ENCODE measurements around the gene CSAD.

The CSAD gene

GRCh38 chr12:53147653-53148052 is 33.1 kb downstream of the CSAD start:
- no peak overlapping the region for H3K4me2 ChIP-seq (ENCODE audit: low read depth, low read length, poor library complexity, severe bottlenecking)
- H3K27ac ChIP-seq (ENCODE audit: low read depth, low read length): no peak overlapping the region
- H3K9ac ChIP-seq (ENCODE audit: low read length): no peak overlapping the region
- H3K27me3 ChIP-seq (ENCODE audit: low read length): no peaks in the 10 kb centered on the region
- H3K9me2 ChIP-seq (replicated peaks; ENCODE audit: insufficient read depth, low read length): no peaks in the 10 kb centered on the region
- no peaks in the 10 kb centered on the region for H3K36me3 ChIP-seq (ENCODE audit: low read length)
- no peak overlapping the region for H3K4me3 ChIP-seq (ENCODE audit: insufficient read depth, low read length, poor library complexity, severe bottlenecking)
- H4K20me1 ChIP-seq (ENCODE audit: low read depth, low read length): no peaks in the 10 kb centered on the region
- H3K9me3 ChIP-seq (ENCODE audit: insufficient read depth, low read length): no peaks in the 10 kb centered on the region
- H3K79me2 ChIP-seq (ENCODE audit: insufficient read depth, low read length): no peaks in the 10 kb centered on the region
- no peak for TF ChIP-seq EZH2phosphoT487 (conservative IDR thresholded peaks at IDR 0.05; ENCODE audit: low read length)
- H2AFZ ChIP-seq (ENCODE audit: low read depth, low read length, severe bottlenecking): no peak overlapping the region
- H3F3A ChIP-seq (ENCODE audit: insufficient read depth): peaks cover 4% of the 10 kb centered on the region; the same call in 1 of the 2 replicates

- no peak for TF ChIP-seq CTCF (IDR thresholded peaks at IDR 0.05; ENCODE audit: insufficient read depth, low read length, poor library complexity, severe bottlenecking)
- TF ChIP-seq EZH2phosphoT487 (conservative IDR thresholded peaks at IDR 0.05; ENCODE audit: low read length): no peak
- Histone ChIP-seq H3K4me2 (ENCODE audit: low read depth, low read length, poor library complexity, severe bottlenecking) (no peak overlapping the region), H3K9ac (ENCODE audit: low read length) (no peak overlapping the region), H3K9me2 (replicated peaks; ENCODE audit: insufficient read depth, low read length) (no peaks in the 10 kb centered on the region), H3K27me3 (ENCODE audit: low read length) (no peaks in the 10 kb centered on the region), H3K4me3 (ENCODE audit: insufficient read depth, low read length, poor library complexity, severe bottlenecking) (no peak overlapping the region), H3K9me3 (ENCODE audit: insufficient read depth, low read length) (no peaks in the 10 kb centered on the region), H4K20me1 (ENCODE audit: low read depth, low read length) (no peaks in the 10 kb centered on the region), H3K27ac (ENCODE audit: low read depth, low read length) (no peak overlapping the region), H3K79me2 (ENCODE audit: insufficient read depth, low read length) (no peaks in the 10 kb centered on the region), H3F3A (ENCODE audit: insufficient read depth) (peaks cover 4% of the 10 kb centered on the region; the same call in 1 of the 2 replicates), H2AFZ (ENCODE audit: low read depth, low read length, severe bottlenecking) (no peak overlapping the region), H3K36me3 (ENCODE audit: low read length) (no peaks in the 10 kb centered on the region)
Observed at GRCh38 chr12:53147181-53147580, 33.5 kb downstream of the CSAD start.

- H4K20me1 ChIP-seq (ENCODE audit: low read depth, low read length): no peaks in the 10 kb centered on the region
- H3K36me3 ChIP-seq (ENCODE audit: low read length): no peaks in the 10 kb centered on the region
- no peak overlapping the region for H3K4me2 ChIP-seq (ENCODE audit: low read depth, low read length, poor library complexity, severe bottlenecking)
- H3F3A ChIP-seq (ENCODE audit: insufficient read depth): peaks cover 4% of the 10 kb centered on the region; the same call in 1 of the 2 replicates
- no peak overlapping the region for H3K4me3 ChIP-seq (ENCODE audit: insufficient read depth, low read length, poor library complexity, severe bottlenecking)
- no peaks in the 10 kb centered on the region for H3K9me3 ChIP-seq (ENCODE audit: insufficient read depth, low read length)
- no peak overlapping the region for H2AFZ ChIP-seq (ENCODE audit: low read depth, low read length, severe bottlenecking)
- H3K27ac ChIP-seq (ENCODE audit: low read depth, low read length): no peak overlapping the region
- no peaks in the 10 kb centered on the region for H3K79me2 ChIP-seq (ENCODE audit: insufficient read depth, low read length)
- H3K9me2 ChIP-seq (replicated peaks; ENCODE audit: insufficient read depth, low read length): no peaks in the 10 kb centered on the region
- no peaks in the 10 kb centered on the region for H3K27me3 ChIP-seq (ENCODE audit: low read length)
- no peak for TF ChIP-seq CTCF (IDR thresholded peaks at IDR 0.05; ENCODE audit: insufficient read depth, low read length, poor library complexity, severe bottlenecking)
- TF ChIP-seq EZH2phosphoT487 (conservative IDR thresholded peaks at IDR 0.05; ENCODE audit: low read length): no peak
- no peak overlapping the region for H3K9ac ChIP-seq (ENCODE audit: low read length)
Observed at GRCh38 chr12:53145383-53146260, 35.1 kb downstream of the CSAD start.

- Histone ChIP-seq H3K4me3 (ENCODE audit: insufficient read depth, low read length, poor library complexity, severe bottlenecking) (no peak overlapping the region), H3K36me3 (ENCODE audit: low read length) (no peaks in the 10 kb centered on the region), H3K27ac (ENCODE audit: low read depth, low read length) (no peak overlapping the region), H3K9me3 (ENCODE audit: insufficient read depth, low read length) (no peaks in the 10 kb centered on the region), H3F3A (ENCODE audit: insufficient read depth) (peaks cover 4% of the 10 kb centered on the region; the same call in 1 of the 2 replicates), H3K27me3 (ENCODE audit: low read length) (no peaks in the 10 kb centered on the region), H4K20me1 (ENCODE audit: low read depth, low read length) (no peaks in the 10 kb centered on the region), H3K79me2 (ENCODE audit: insufficient read depth, low read length) (no peaks in the 10 kb centered on the region), H2AFZ (ENCODE audit: low read depth, low read length, severe bottlenecking) (no peak overlapping the region), H3K9me2 (replicated peaks; ENCODE audit: insufficient read depth, low read length) (no peaks in the 10 kb centered on the region), H3K9ac (ENCODE audit: low read length) (no peak overlapping the region), H3K4me2 (ENCODE audit: low read depth, low read length, poor library complexity, severe bottlenecking) (no peak overlapping the region)
- TF ChIP-seq CTCF (IDR thresholded peaks at IDR 0.05; ENCODE audit: insufficient read depth, low read length, poor library complexity, severe bottlenecking) (no peak), EZH2phosphoT487 (conservative IDR thresholded peaks at IDR 0.05; ENCODE audit: low read length) (no peak)
Observed at GRCh38 chr12:53143355-53143754, 37.4 kb downstream of the CSAD start.
